H9 (cell line): ENCODE measurements around the gene CP. TPM values are rescaled to one million over a fixed set of nuclear protein-coding genes. Genes with fewer than 3 reads are reported as not detected.

Experiments used
- DNase-seq: peaks from one replicate; pipeline ENCODE4 v3.0.0-alpha.2; 2017
- H2AFZ ChIP-seq: one replicate; pipeline ENCODE4 v1.6.1; 2013; ENCODE audit warnings: mild to moderate bottlenecking, low read length, control low read depth, moderate library complexity
- H2AK5ac ChIP-seq: 2 replicates; pipeline ENCODE4 v1.6.1; 2013; ENCODE audit warnings: low read length, control low read depth, mixed read lengths; ENCODE audit not compliant: insufficient read length
- H2BK120ac ChIP-seq: one replicate; pipeline ENCODE4 v1.6.1; 2013; ENCODE audit warnings: low read depth, mild to moderate bottlenecking, low read length, control low read depth, inconsistent platforms; ENCODE audit not compliant: poor library complexity, severe bottlenecking
- H2BK12ac ChIP-seq: 2 replicates; pipeline ENCODE4 v1.6.1; 2013; ENCODE audit warnings: low read length, control low read depth, mixed read lengths, low read depth; ENCODE audit not compliant: insufficient read length
- H2BK15ac ChIP-seq: 2 replicates; pipeline ENCODE4 v1.6.1; 2013; ENCODE audit warnings: low read depth, low read length, control low read depth
- H2BK20ac ChIP-seq: one replicate; pipeline ENCODE4 v1.6.1; 2013; ENCODE audit warnings: low read depth, mild to moderate bottlenecking, low read length, control low read depth, inconsistent platforms; ENCODE audit not compliant: poor library complexity, severe bottlenecking
- H2BK5ac ChIP-seq: 2 replicates; pipeline ENCODE4 v1.6.1; 2013; ENCODE audit warnings: low read length, control low read depth, mixed read lengths; ENCODE audit not compliant: insufficient read length
- H3K14ac ChIP-seq: 2 replicates; pipeline ENCODE4 v1.6.1; 2013; ENCODE audit warnings: low read length, control low read depth; ENCODE audit not compliant: insufficient read depth
- H3K18ac ChIP-seq: 2 replicates; pipeline ENCODE4 v1.6.1; 2013; ENCODE audit warnings: low read depth, mild to moderate bottlenecking, mixed read lengths, low read length, control low read depth; ENCODE audit not compliant: insufficient read length
- H3K23ac ChIP-seq: 2 replicates; pipeline ENCODE4 v1.6.1; 2013; ENCODE audit warnings: low read length, control low read depth, mixed read lengths, low read depth; ENCODE audit not compliant: insufficient read length
- H3K23me2 ChIP-seq: 2 replicates; pipeline ENCODE4 v1.6.1; 2013; ENCODE audit warnings: low read depth, mild to moderate bottlenecking, mixed read lengths, low read length, control low read depth; ENCODE audit not compliant: insufficient read length, poor library complexity, severe bottlenecking
- H3K27ac ChIP-seq: 2 replicates; pipeline ENCODE4 v1.5.1; 2013; ENCODE audit warnings: low read length, control low read depth, mixed read lengths, low read depth; ENCODE audit not compliant: insufficient read length
- H3K27me3 ChIP-seq: 2 replicates; pipeline ENCODE4 v1.6.1; 2013; ENCODE audit warnings: low read length, control low read depth, inconsistent platforms; ENCODE audit not compliant: insufficient read depth
- H3K4ac ChIP-seq: 2 replicates; pipeline ENCODE4 v1.6.1; 2013; ENCODE audit warnings: low read depth, mild to moderate bottlenecking, control low read depth, inconsistent platforms, low read length, moderate library complexity
- H3K4me1 ChIP-seq: 2 replicates; pipeline ENCODE4 v1.6.1; 2013; ENCODE audit warnings: low read length, control low read depth, inconsistent platforms; ENCODE audit not compliant: insufficient read depth
- H3K4me2 ChIP-seq: 2 replicates; pipeline ENCODE4 v1.6.1; 2013; ENCODE audit warnings: low read length, control low read depth, mixed read lengths; ENCODE audit not compliant: insufficient read length, insufficient read depth
- H3K56ac ChIP-seq: 2 replicates; pipeline ENCODE4 v1.6.1; 2013; ENCODE audit warnings: low read depth, mild to moderate bottlenecking, mixed read lengths, low read length, control low read depth; ENCODE audit not compliant: insufficient read length
- H3K79me1 ChIP-seq: 2 replicates; pipeline ENCODE4 v1.6.1; 2013; ENCODE audit warnings: low read depth, mild to moderate bottlenecking, moderate library complexity, low read length, control low read depth, inconsistent platforms; ENCODE audit not compliant: insufficient read depth, poor library complexity, severe bottlenecking
- H3K79me2 ChIP-seq: 2 replicates; pipeline ENCODE4 v1.6.1; 2013; ENCODE audit warnings: low read length, control low read depth, inconsistent platforms; ENCODE audit not compliant: insufficient read depth
- H3K9ac ChIP-seq: 2 replicates; pipeline ENCODE4 v1.6.1; 2013; ENCODE audit warnings: low read length, control low read depth, mixed read lengths; ENCODE audit not compliant: insufficient read length; ENCODE audit errors: extremely low read depth
- H3K9me3 ChIP-seq: one replicate; pipeline ENCODE4 v1.6.1; 2013; ENCODE audit warnings: low read depth, low read length, inconsistent platforms; ENCODE audit not compliant: control insufficient read depth
- H3T11ph ChIP-seq: one replicate; pipeline ENCODE4 v1.6.1; 2013; ENCODE audit warnings: mild to moderate bottlenecking, low read length, control low read depth, inconsistent platforms
- H4K20me1 ChIP-seq: one replicate; pipeline ENCODE4 v1.6.1; 2013; ENCODE audit not compliant: control insufficient read depth, insufficient read length, insufficient read depth
- H4K5ac ChIP-seq: 2 replicates; pipeline ENCODE4 v1.6.1; 2013; ENCODE audit warnings: low read depth, mild to moderate bottlenecking, mixed read lengths, low read length, control low read depth; ENCODE audit not compliant: insufficient read length
- H4K8ac ChIP-seq: replicated peaks from 2 replicates; pipeline ENCODE4 v1.6.1; 2013; ENCODE audit warnings: low read length, control low read depth, mixed read lengths, low read depth; ENCODE audit not compliant: insufficient read length
- H4K91ac ChIP-seq: 2 replicates; pipeline ENCODE4 v1.6.1; 2013; ENCODE audit warnings: low read depth, mild to moderate bottlenecking, moderate library complexity, mixed read lengths, low read length, control low read depth; ENCODE audit not compliant: insufficient read length
- H3K27ac Mint-ChIP-seq, 3 experiments: 2 replicates in 2 of 3; 3 replicates in 1 of 3; pipeline ENCODE4 v1.8.0; 2020 to 2021; ENCODE audit warnings: mixed read lengths in 3 of 3, mild to moderate bottlenecking in 1 of 3, moderate library complexity in 1 of 3
- H3K27me3 Mint-ChIP-seq: 2 replicates; pipeline ENCODE4 v1.8.0; 2021; ENCODE audit warnings: low read depth, mild to moderate bottlenecking, moderate library complexity, mixed read lengths
- H3K36me3 Mint-ChIP-seq, 3 experiments: 2 replicates in 2 of 3; 3 replicates in 1 of 3; pipeline ENCODE4 v1.8.0; 2020 to 2021; ENCODE audit warnings: low read depth in 3 of 3, mixed read lengths in 3 of 3; ENCODE audit not compliant: insufficient read depth in 1 of 3
- H3K4me1 Mint-ChIP-seq, 2 experiments: 2 replicates each; pipeline ENCODE4 v1.8.0; 2020; ENCODE audit warnings: mixed read lengths in 2 of 2
- H3K4me3 Mint-ChIP-seq, 2 experiments: 2 replicates in 1 of 2; 3 replicates in 1 of 2; pipeline ENCODE4 v1.8.0; 2020 to 2021; ENCODE audit warnings: mild to moderate bottlenecking in 2 of 2, mixed read lengths in 2 of 2, moderate library complexity in 1 of 2
- H3K9me3 Mint-ChIP-seq, 2 experiments: 2 replicates in 1 of 2; 3 replicates in 1 of 2; pipeline ENCODE4 v1.8.0; 2020; ENCODE audit warnings: mild to moderate bottlenecking in 2 of 2, mixed read lengths in 2 of 2, moderate library complexity in 1 of 2
- WGBS: extraction: QIAGEN DNeasy Blood & Tissue Kit; methylation state at CpG from one replicate; pipeline ENCODE4 v1.1.7; 2013; ENCODE audit warnings: missing lambda C conversion rate, low lambda C conversion rate, mixed read lengths; ENCODE audit not compliant: insufficient read length; ENCODE audit errors: extremely low coverage; 5-methylcytosine and 5-hydroxymethylcytosine counted together
- total RNA-seq: library from RNA; stranded (reverse); gene quantifications from 2 replicates; pipeline ENCODE4 v1.2.1, GENCODE V29; 2021
- TF ChIP-seq, protein P1 (sequence below): fragments of 200-600 bp; sonication (generic); conservative IDR thresholded peaks from 3 replicates; pipeline ENCODE4 v1.8.0; 2021; ENCODE audit warnings: antibody characterized with exemption, mild to moderate bottlenecking

Gene CP
- total RNA-seq, 1 experiment from 2014 or later: 1.1 TPM

DNA sequence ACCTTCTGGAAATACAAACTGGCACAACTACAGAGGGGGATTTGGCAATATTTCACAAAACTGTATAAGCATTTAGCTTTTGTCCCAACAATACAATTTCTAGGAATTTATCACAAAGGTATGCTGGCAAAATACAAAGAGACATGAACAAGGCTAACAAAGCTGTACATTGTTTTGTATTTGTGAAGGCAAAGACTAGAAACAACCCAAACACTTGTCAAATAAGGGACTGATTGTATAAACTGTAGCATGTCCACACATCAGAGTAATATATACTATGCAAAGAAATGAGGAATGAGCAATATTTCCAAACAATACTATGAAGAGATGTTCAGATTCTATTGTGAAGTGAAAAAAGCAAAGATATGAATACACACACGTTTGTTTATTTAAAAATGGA lies 26.4 kb downstream of the CP start:
- no peaks in the 10 kb centered on the region for H3K27me3 Mint-ChIP-seq
- no peak overlapping the region for H2AK5ac ChIP-seq
- peaks cover 8% of the 10 kb centered on the region for H3K4me1 ChIP-seq
- H3K18ac ChIP-seq: no peak overlapping the region
- no peaks in the 10 kb centered on the region; a peak in 1 of 7 replicates for H3K36me3 Mint-ChIP-seq
- H4K20me1 ChIP-seq: no peaks in the 10 kb centered on the region
- H3T11ph ChIP-seq: no peak overlapping the region
- H3K9me3 ChIP-seq: no peaks in the 10 kb centered on the region
- H3K14ac ChIP-seq: no peak overlapping the region
- no peak for DNase-seq
- no peak overlapping the region for H3K4me2 ChIP-seq
- no peak overlapping the region for H2AFZ ChIP-seq
- H3K4me1 Mint-ChIP-seq: peaks cover 63 to 72% of the 10 kb centered on the region in 2 experiments
- H3K79me2 ChIP-seq: no peaks in the 10 kb centered on the region
- H4K91ac ChIP-seq: no peak overlapping the region
- H3K56ac ChIP-seq: no peak overlapping the region
- H3K79me1 ChIP-seq: no peaks in the 10 kb centered on the region
- no peak overlapping the region for H2BK12ac ChIP-seq
- H3K4ac ChIP-seq: no peak overlapping the region
- H2BK5ac ChIP-seq: no peak overlapping the region
- H3K27me3 ChIP-seq: no peaks in the 10 kb centered on the region
- H3K27ac ChIP-seq: no peak overlapping the region
- H3K27ac Mint-ChIP-seq: peak overlapping the region; percentile 2 to 100 (median 95); a peak in 6 of 7 replicates
- H2BK120ac ChIP-seq: no peak overlapping the region
- peaks cover 3% of the 10 kb centered on the region for H3K23me2 ChIP-seq
- H2BK15ac ChIP-seq: no peak overlapping the region
- H2BK20ac ChIP-seq: no peak overlapping the region
- H3K9me3 Mint-ChIP-seq: no peaks in the 10 kb centered on the region; a peak in 1 of 5 replicates
- no peak overlapping the region for H3K23ac ChIP-seq
- WGBS: no CpG with 5 or more reads among the region's 1 CpG
- H4K5ac ChIP-seq: no peak overlapping the region
- TF ChIP-seq, protein P1, sequence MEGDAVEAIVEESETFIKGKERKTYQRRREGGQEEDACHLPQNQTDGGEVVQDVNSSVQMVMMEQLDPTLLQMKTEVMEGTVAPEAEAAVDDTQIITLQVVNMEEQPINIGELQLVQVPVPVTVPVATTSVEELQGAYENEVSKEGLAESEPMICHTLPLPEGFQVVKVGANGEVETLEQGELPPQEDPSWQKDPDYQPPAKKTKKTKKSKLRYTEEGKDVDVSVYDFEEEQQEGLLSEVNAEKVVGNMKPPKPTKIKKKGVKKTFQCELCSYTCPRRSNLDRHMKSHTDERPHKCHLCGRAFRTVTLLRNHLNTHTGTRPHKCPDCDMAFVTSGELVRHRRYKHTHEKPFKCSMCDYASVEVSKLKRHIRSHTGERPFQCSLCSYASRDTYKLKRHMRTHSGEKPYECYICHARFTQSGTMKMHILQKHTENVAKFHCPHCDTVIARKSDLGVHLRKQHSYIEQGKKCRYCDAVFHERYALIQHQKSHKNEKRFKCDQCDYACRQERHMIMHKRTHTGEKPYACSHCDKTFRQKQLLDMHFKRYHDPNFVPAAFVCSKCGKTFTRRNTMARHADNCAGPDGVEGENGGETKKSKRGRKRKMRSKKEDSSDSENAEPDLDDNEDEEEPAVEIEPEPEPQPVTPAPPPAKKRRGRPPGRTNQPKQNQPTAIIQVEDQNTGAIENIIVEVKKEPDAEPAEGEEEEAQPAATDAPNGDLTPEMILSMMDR: no peak
- H3K9ac ChIP-seq: no peak overlapping the region
- no peak overlapping the region for H3K4me3 Mint-ChIP-seq
- H4K8ac ChIP-seq: no peak overlapping the region
